CD14-positive monocyte (primary cell): ENCODE data around the gene TLCD1. TPM values are rescaled to one million over a fixed set of nuclear protein-coding genes. Genes with fewer than 3 reads are reported as not detected.

Experiments
- DNase-seq, 3 donors: peaks; one replicate each; pipeline ENCODE4 v3.0.0-alpha.2; 2011 to 2022
- H2AFZ ChIP-seq: 2 replicates; pipeline ENCODE4 v1.6.0; 2012; ENCODE audit warnings: mild to moderate bottlenecking, low read depth, low read length, inconsistent platforms; ENCODE audit not compliant: insufficient read depth, poor library complexity, severe bottlenecking
- H3K27ac ChIP-seq, 2 donors: 1 replicate in 1 of 2; 2 replicates in 1 of 2; pipeline ENCODE4 v1.5.1; 2012 to 2013; ENCODE audit warnings: low read length in 2 of 2, control low read depth in 1 of 2, inconsistent platforms in 1 of 2, low read depth in 1 of 2, mild to moderate bottlenecking in 1 of 2
- H3K27me3 ChIP-seq, 2 donors: one replicate each; pipeline versions ENCODE4 v1.6.0 to v1.6.1; 2011 to 2013; ENCODE audit warnings: low read length in 2 of 2; ENCODE audit not compliant: control insufficient read depth in 2 of 2, insufficient read depth in 2 of 2
- H3K36me3 ChIP-seq, 2 donors: replicated peaks in 1 of 2; 1 replicate in 1 of 2; 2 replicates in 1 of 2; pipeline versions ENCODE4 v1.5.1 to v1.6.1; 2012 to 2013; ENCODE audit warnings: low read length in 2 of 2, control low read depth in 1 of 2, inconsistent platforms in 1 of 2, mild to moderate bottlenecking in 1 of 2; ENCODE audit not compliant: insufficient read depth in 2 of 2, control insufficient read depth in 1 of 2
- H3K4me1 ChIP-seq, 2 donors: 1 replicate in 1 of 2; 2 replicates in 1 of 2; pipeline versions ENCODE4 v1.5.1 to v1.6.1; 2012 to 2013; ENCODE audit warnings: low read length in 2 of 2, control low read depth in 1 of 2, inconsistent platforms in 1 of 2, mild to moderate bottlenecking in 1 of 2, moderate library complexity in 1 of 2; ENCODE audit not compliant: insufficient read depth in 2 of 2, control insufficient read depth in 1 of 2
- H3K4me2 ChIP-seq: replicated peaks from 2 replicates; pipeline ENCODE3; 2012; ENCODE audit warnings: low read length, moderate library complexity, mild to moderate bottlenecking; ENCODE audit not compliant: poor library complexity, severe bottlenecking; ENCODE audit errors: extremely low read depth
- H3K4me3 ChIP-seq, 3 experiments: fragments of 200-600 bp in 1 of 3; sonication (generic) in 1 of 3; replicated peaks in 1 of 3; 1 replicate in 2 of 3; 2 replicates in 1 of 3; pipeline ENCODE4 v1.5.1; 2011 to 2013; ENCODE audit warnings: low read length in 3 of 3, mild to moderate bottlenecking in 3 of 3, control low read depth in 2 of 3, low read depth in 2 of 3, inconsistent platforms in 1 of 3, moderate library complexity in 1 of 3
- H3K79me2 ChIP-seq: 2 replicates; pipeline ENCODE4 v1.6.0; 2012; ENCODE audit warnings: mild to moderate bottlenecking, control low read depth, inconsistent platforms, low read length, moderate library complexity; ENCODE audit not compliant: insufficient read depth
- H3K9ac ChIP-seq: 2 replicates; pipeline ENCODE4 v1.6.0; 2017; ENCODE audit warnings: low read length, mild to moderate bottlenecking; ENCODE audit not compliant: insufficient read depth, poor library complexity, severe bottlenecking
- H3K9me3 ChIP-seq, 2 donors: replicated peaks in 1 of 2; 1 replicate in 1 of 2; 2 replicates in 1 of 2; pipeline versions ENCODE4 v1.5.1 to v1.6.1; 2012 to 2013; ENCODE audit warnings: low read length in 2 of 2, control low read depth in 1 of 2; ENCODE audit not compliant: control insufficient read depth in 1 of 2, insufficient read depth in 1 of 2
- H4K20me1 ChIP-seq: 2 replicates; pipeline ENCODE4 v1.6.0; 2012; ENCODE audit warnings: mild to moderate bottlenecking, low read length, control low read depth, moderate library complexity; ENCODE audit not compliant: insufficient read depth
- H3K27ac Mint-ChIP-seq, 7 donors: one replicate each; pipeline ENCODE4 v1.8.0; 2020; ENCODE audit warnings: mild to moderate bottlenecking in 7 of 7, mixed read lengths in 7 of 7, moderate library complexity in 6 of 7, inconsistent platforms in 2 of 7
- H3K27me3 Mint-ChIP-seq, 3 donors: one replicate each; pipeline ENCODE4 v1.8.0; 2021 to 2022; ENCODE audit warnings: low read depth in 3 of 3, mild to moderate bottlenecking in 3 of 3, mixed read lengths in 3 of 3, moderate library complexity in 3 of 3, inconsistent platforms in 1 of 3
- H3K36me3 Mint-ChIP-seq, 2 donors: one replicate each; pipeline ENCODE4 v1.8.0; 2020; ENCODE audit warnings: mixed read lengths in 2 of 2, inconsistent platforms in 1 of 2, mild to moderate bottlenecking in 1 of 2
- H3K4me1 Mint-ChIP-seq: one replicate; pipeline ENCODE4 v1.8.0; 2020; ENCODE audit warnings: mild to moderate bottlenecking, mixed read lengths
- H3K4me3 Mint-ChIP-seq, 2 donors: one replicate each; pipeline ENCODE4 v1.8.0; 2020; ENCODE audit warnings: mild to moderate bottlenecking in 2 of 2, mixed read lengths in 2 of 2, moderate library complexity in 1 of 2
- H3K9me3 Mint-ChIP-seq, 7 donors: one replicate each; pipeline ENCODE4 v1.8.0; 2020 to 2022; ENCODE audit warnings: mixed read lengths in 7 of 7, mild to moderate bottlenecking in 6 of 7, moderate library complexity in 6 of 7, inconsistent platforms in 2 of 7
- CTCF ChIP-seq: fragments of 200-600 bp; IDR thresholded peaks from one replicate; pipeline ENCODE4 v1.8.0; 2022; ENCODE audit warnings: antibody characterized with exemption, mild to moderate bottlenecking
- WGBS: methylation state at CpG from one replicate; pipeline ENCODE4 v1.1.5; 2013; ENCODE audit warnings: missing lambda C conversion rate; ENCODE audit not compliant: insufficient coverage; 5-methylcytosine and 5-hydroxymethylcytosine counted together
- intact Hi-C, 2 donors: fragments of 100-400 bp; cut with micrococcal nuclease; formaldehyde crosslinking; loops; one replicate each; pipeline versions ENCODE4 v1.15.0 to v1.15.1; 2023
- polyA plus RNA-seq, 3 donors: library from polyadenylated mRNA; depleted of rRNA in 1 of 3; unstranded in 2 of 3; stranded (reverse) in 1 of 3; fragments of 300-500 nt in 2 of 3; fragments of >200 nt in 1 of 3; fragmentation: Illumina TruSeq in 2 of 3; gene quantifications; 1 replicate in 2 of 3; 2 replicates in 1 of 3; pipeline ENCODE4 v1.2.3, GENCODE V29; 2012 to 2021

Gene TLCD1
- polyA plus RNA-seq, 3 donors, result 0.79 TPM; not detected in 2

- Mint-ChIP-seq H3K4me3 (peak overlapping the region; percentile 88 to 93), H3K36me3 (peaks cover 21 to 28% of the 10 kb centered on the region in 2 donors), H3K9me3 (no peaks in the 10 kb centered on the region), H3K4me1 (peaks cover 22% of the 10 kb centered on the region), H3K27me3 (peaks cover 0 to 4% (median 1%) of the 10 kb centered on the region in 3 donors), H3K27ac (peak overlapping the region; percentile 83 to 95 (median 92))
- Histone ChIP-seq H3K79me2 (no peaks in the 10 kb centered on the region), H3K36me3 (peaks cover 3 to 21% of the 10 kb centered on the region in 2 donors), H3K9me3 (no peaks in the 10 kb centered on the region), H3K4me3 (peak overlapping the region; percentile 63 to 92 (median 80)), H3K4me1 (peaks cover 15 to 18% of the 10 kb centered on the region in 2 donors), H3K4me2 (peak overlapping the region; percentile 98), H3K27ac (peak overlapping the region; percentile 75 to 85), H3K9ac (peak overlapping the region; percentile 75), H4K20me1 (no peaks in the 10 kb centered on the region), H2AFZ (peak overlapping the region; percentile 90), H3K27me3 (no peaks in the 10 kb centered on the region)
- TF ChIP-seq CTCF, result no peak
- intact Hi-C loops, result loop anchor here in 1 of 2 donors (10.0 kb wide), 1 partner anchor 66 kb away; the partner anchor contains the start of gene BLTP2
- peak; percentile 54 to 69 (median 64) for DNase-seq
- under 1% methylated on average over 72 of the region's 74 CpGs for WGBS
These were observed 14.9 kb downstream of the TLCD1 start for GRCh38 chr17:28710861-28711722.

GRCh38 chr17:28707339-28707720 lies 18.7 kb downstream of the TLCD1 start:
- no peak overlapping the region for H3K4me3 Mint-ChIP-seq
- Histone ChIP-seq H3K4me1 (peaks cover 12 to 14% of the 10 kb centered on the region in 2 donors), H2AFZ (no peak overlapping the region), H3K27me3 (no peaks in the 10 kb centered on the region), H3K79me2 (no peaks in the 10 kb centered on the region), H3K9me3 (no peaks in the 10 kb centered on the region), H3K36me3 (peaks cover 22 to 34% of the 10 kb centered on the region in 2 donors), H3K9ac (no peak overlapping the region), H3K27ac (no peak overlapping the region), H4K20me1 (peaks cover 7% of the 10 kb centered on the region), H3K4me3 (no peak overlapping the region), H3K4me2 (no peak overlapping the region)
- no peak for TF ChIP-seq CTCF
- no peak for DNase-seq
- H3K4me1 Mint-ChIP-seq, result peaks cover 16% of the 10 kb centered on the region
- H3K27ac Mint-ChIP-seq, result peak overlapping the region in 3 of 7 donors; percentile 20 to 76 (median 60)
- peaks cover 32 to 36% of the 10 kb centered on the region in 2 donors for H3K36me3 Mint-ChIP-seq
- H3K27me3 Mint-ChIP-seq, result peaks cover 0 to 6% (median 1%) of the 10 kb centered on the region in 3 donors
- intact Hi-C loops, result no loop called here
- WGBS, result 100% methylated on average over 1 of the region's 2 CpGs
- H3K9me3 Mint-ChIP-seq, result no peaks in the 10 kb centered on the region
